Measurements from ENCODE around the gene IL1RAPL1.

Gene IL1RAPL1

GRCh38 chrX:29466456-29466855 lies 879.2 kb downstream of the IL1RAPL1 start:
- DNase-seq: no peak

- DNase-seq: no peak
Measured at GRCh38 chrX:29468911-29469494, 881.8 kb downstream of the IL1RAPL1 start.

GRCh38 chrX:29470030-29470429 lies 882.8 kb downstream of the IL1RAPL1 start:
- DNase-seq: no peak

- no peak for DNase-seq
Measured at GRCh38 chrX:29471829-29472228, 884.6 kb downstream of the IL1RAPL1 start.

- DNase-seq: no peak
Measured at GRCh38 chrX:29477878-29478277, 890.6 kb downstream of the IL1RAPL1 start.

- no peak for DNase-seq
Measured at GRCh38 chrX:29478336-29479069, 891.3 kb downstream of the IL1RAPL1 start.

GRCh38 chrX:29487214-29487613 lies 900.0 kb downstream of the IL1RAPL1 start:
- DNase-seq: no peak

- DNase-seq: no peak
Measured at GRCh38 chrX:29487714-29488113, 900.5 kb downstream of the IL1RAPL1 start.

- DNase-seq: no peak
Measured at GRCh38 chrX:29488919-29489318, 901.7 kb downstream of the IL1RAPL1 start.

GRCh38 chrX:29490606-29491005 lies 903.4 kb downstream of the IL1RAPL1 start:
- no peak for DNase-seq

GRCh38 chrX:29491659-29492058 lies 904.4 kb downstream of the IL1RAPL1 start:
- no peak for DNase-seq

GRCh38 chrX:29496636-29497180 lies 909.5 kb downstream of the IL1RAPL1 start:
- no peak for DNase-seq

- no peak for DNase-seq
Measured at GRCh38 chrX:29506729-29507128, 919.5 kb downstream of the IL1RAPL1 start.

- DNase-seq: no peak
Measured at GRCh38 chrX:29518100-29518499, 930.9 kb downstream of the IL1RAPL1 start.

GRCh38 chrX:29528281-29528680 lies 941.0 kb downstream of the IL1RAPL1 start:
- no peak for DNase-seq

GRCh38 chrX:29530501-29530900 lies 943.3 kb downstream of the IL1RAPL1 start:
- DNase-seq: no peak

- no peak for DNase-seq
Measured at GRCh38 chrX:29531336-29531735, 944.1 kb downstream of the IL1RAPL1 start.

GRCh38 chrX:29535212-29536162 lies 948.2 kb downstream of the IL1RAPL1 start:
- no peak for DNase-seq

- DNase-seq: no peak
Measured at GRCh38 chrX:29541038-29541437, 953.8 kb downstream of the IL1RAPL1 start.

- no peak for DNase-seq
Measured at GRCh38 chrX:29542152-29542551, 954.9 kb downstream of the IL1RAPL1 start.

GRCh38 chrX:29545878-29546277 lies 958.6 kb downstream of the IL1RAPL1 start:
- no peak for DNase-seq

- no peak for DNase-seq
Measured at GRCh38 chrX:29547877-29548276, 960.6 kb downstream of the IL1RAPL1 start.

- no peak for DNase-seq
Measured at GRCh38 chrX:29553542-29553941, 966.3 kb downstream of the IL1RAPL1 start.
